OCI-LY3 (cell line): ENCODE measurements around the gene DDX41.

Source experiments
- H2AFZ ChIP-seq: fragments of 200-600, 300-600 bp; shearing (Covaris generic); 2 replicates; pipeline ENCODE4 v1.6.0; 2014; ENCODE audit warnings: antibody characterized with exemption, low read depth, low read length
- H3K27ac ChIP-seq: fragments of 200-600, 300-600 bp; sonication (generic); 2 replicates; pipeline ENCODE4 v1.5.1; 2014; ENCODE audit warnings: mild to moderate bottlenecking, low read length, moderate library complexity, mixed read lengths
- H3K27me3 ChIP-seq: fragments of 200-600, 300-600 bp; sonication (generic); 2 replicates; pipeline ENCODE4 v1.6.1; 2014; ENCODE audit warnings: low read depth, low read length, mixed read lengths
- H3K36me3 ChIP-seq: fragments of 200-600, 300-600 bp; sonication (generic); replicated peaks from 2 replicates; pipeline ENCODE3; 2014; ENCODE audit warnings: low read depth, low read length, mixed read lengths
- H3K4me1 ChIP-seq: fragments of 300-600, 200-600 bp; sonication (generic); 2 replicates; pipeline ENCODE4 v1.6.1; 2014; ENCODE audit warnings: low read length, mixed read lengths
- H3K4me2 ChIP-seq: fragments of 200-600, 300-600 bp; sonication (generic); 2 replicates; pipeline ENCODE4 v1.6.1; 2014; ENCODE audit warnings: low read length, mixed read lengths
- H3K4me3 ChIP-seq: fragments of 300-600, 200-600 bp; sonication (generic); 2 replicates; pipeline ENCODE4 v1.5.1; 2014; ENCODE audit warnings: antibody characterized with exemption, mild to moderate bottlenecking, low read length, moderate library complexity
- H3K79me2 ChIP-seq: fragments of 300-600, 200-600 bp; shearing (Covaris generic); 2 replicates; pipeline ENCODE4 v1.6.1; 2014; ENCODE audit warnings: mild to moderate bottlenecking, low read length, mixed read lengths
- H3K9ac ChIP-seq: fragments of 300-600, 200-600 bp; shearing (Covaris generic); 2 replicates; pipeline ENCODE4 v1.6.0; 2014; ENCODE audit warnings: mild to moderate bottlenecking, low read length, moderate library complexity
- H3K9me3 ChIP-seq: fragments of 200-600, 300-600 bp; shearing (Covaris generic); 2 replicates; pipeline ENCODE4 v1.6.1; 2014; ENCODE audit warnings: low read length, mixed read lengths; ENCODE audit not compliant: insufficient read depth
- H4K20me1 ChIP-seq: fragments of 200-600, 300-600 bp; sonication (generic); 2 replicates; pipeline ENCODE4 v1.6.1; 2016; ENCODE audit warnings: low read length, mixed read lengths; ENCODE audit not compliant: insufficient read depth
- CTCF ChIP-seq: fragments of 200-600, 300-600 bp; sonication (generic); IDR thresholded peaks from 2 replicates; pipeline ENCODE4 v1.5.1; 2014; ENCODE audit warnings: antibody characterized with exemption, low read length, low read depth
- EZH2phosphoT487 ChIP-seq: fragments of 200-600 bp; shearing (Covaris generic); IDR thresholded peaks from 2 replicates; pipeline ENCODE4 v1.6.1; 2018; ENCODE audit warnings: antibody characterized with exemption, mixed run types, low read depth

DDX41 gene

GRCh38 chr5:177526791-177527190 lies 10.0 kb upstream of the DDX41 start:
- H2AFZ ChIP-seq: no peak overlapping the region
- H3K27ac ChIP-seq: no peak overlapping the region
- H3K9ac ChIP-seq: no peak overlapping the region
- no peaks in the 10 kb centered on the region for H3K4me1 ChIP-seq
- no peaks in the 10 kb centered on the region for H4K20me1 ChIP-seq
- H3K79me2 ChIP-seq: no peaks in the 10 kb centered on the region
- no peaks in the 10 kb centered on the region for H3K27me3 ChIP-seq
- no peak for TF ChIP-seq CTCF
- no peak for TF ChIP-seq EZH2phosphoT487
- no peak overlapping the region for H3K4me3 ChIP-seq
- no peak overlapping the region for H3K4me2 ChIP-seq
- peaks cover 42% of the 10 kb centered on the region for H3K36me3 ChIP-seq
- no peaks in the 10 kb centered on the region for H3K9me3 ChIP-seq

GRCh38 chr5:177526191-177526590 lies 9.4 kb upstream of the DDX41 start:
- no peak overlapping the region for H2AFZ ChIP-seq
- no peaks in the 10 kb centered on the region for H4K20me1 ChIP-seq
- no peak overlapping the region for H3K9ac ChIP-seq
- no peak overlapping the region for H3K4me3 ChIP-seq
- no peaks in the 10 kb centered on the region for H3K9me3 ChIP-seq
- H3K79me2 ChIP-seq: no peaks in the 10 kb centered on the region
- H3K4me2 ChIP-seq: no peak overlapping the region
- peaks cover 48% of the 10 kb centered on the region for H3K36me3 ChIP-seq
- TF ChIP-seq EZH2phosphoT487: no peak
- TF ChIP-seq CTCF: no peak
- no peaks in the 10 kb centered on the region for H3K4me1 ChIP-seq
- no peaks in the 10 kb centered on the region for H3K27me3 ChIP-seq
- H3K27ac ChIP-seq: no peak overlapping the region

GRCh38 chr5:177524941-177525655 lies 8.3 kb upstream of the DDX41 start:
- H3K79me2 ChIP-seq: no peaks in the 10 kb centered on the region
- TF ChIP-seq EZH2phosphoT487: no peak
- no peak overlapping the region for H2AFZ ChIP-seq
- H3K4me3 ChIP-seq: no peak overlapping the region
- H3K4me1 ChIP-seq: no peaks in the 10 kb centered on the region
- no peak overlapping the region for H3K27ac ChIP-seq
- no peaks in the 10 kb centered on the region for H3K27me3 ChIP-seq
- H3K36me3 ChIP-seq: peaks cover 42% of the 10 kb centered on the region
- no peaks in the 10 kb centered on the region for H4K20me1 ChIP-seq
- H3K9ac ChIP-seq: no peak overlapping the region
- no peak overlapping the region for H3K4me2 ChIP-seq
- no peaks in the 10 kb centered on the region for H3K9me3 ChIP-seq

- Histone ChIP-seq H3K27me3 (no peaks in the 10 kb centered on the region), H3K9ac (no peak overlapping the region), H3K9me3 (no peaks in the 10 kb centered on the region), H3K4me1 (no peaks in the 10 kb centered on the region), H3K79me2 (no peaks in the 10 kb centered on the region), H3K4me2 (no peak overlapping the region), H3K27ac (no peak overlapping the region), H3K4me3 (no peak overlapping the region), H3K36me3 (peaks cover 38% of the 10 kb centered on the region), H2AFZ (no peak overlapping the region), H4K20me1 (no peaks in the 10 kb centered on the region)
- TF ChIP-seq EZH2phosphoT487 (no peak), CTCF (no peak)
Observed at GRCh38 chr5:177524539-177524900, 7.8 kb upstream of the DDX41 start.
